Measurements from ENCODE around the gene OCIAD2.
"Not testable (repeated sequence)": the region's sequence is repeated elsewhere in the genome, so short reads cannot be mapped to it uniquely, and the experiment has no call there.

The OCIAD2 gene

GRCh38 chr4:48907706-48908477 lies 1.3 kb upstream of the OCIAD2 start:
- DNase-seq (ENCODE audit: low spot score) = no peak

- DNase-seq (ENCODE audit: low spot score) = peak; percentile 86
Measured at GRCh38 chr4:48905363-48906015, 1.1 kb downstream of the OCIAD2 start.

DNA sequence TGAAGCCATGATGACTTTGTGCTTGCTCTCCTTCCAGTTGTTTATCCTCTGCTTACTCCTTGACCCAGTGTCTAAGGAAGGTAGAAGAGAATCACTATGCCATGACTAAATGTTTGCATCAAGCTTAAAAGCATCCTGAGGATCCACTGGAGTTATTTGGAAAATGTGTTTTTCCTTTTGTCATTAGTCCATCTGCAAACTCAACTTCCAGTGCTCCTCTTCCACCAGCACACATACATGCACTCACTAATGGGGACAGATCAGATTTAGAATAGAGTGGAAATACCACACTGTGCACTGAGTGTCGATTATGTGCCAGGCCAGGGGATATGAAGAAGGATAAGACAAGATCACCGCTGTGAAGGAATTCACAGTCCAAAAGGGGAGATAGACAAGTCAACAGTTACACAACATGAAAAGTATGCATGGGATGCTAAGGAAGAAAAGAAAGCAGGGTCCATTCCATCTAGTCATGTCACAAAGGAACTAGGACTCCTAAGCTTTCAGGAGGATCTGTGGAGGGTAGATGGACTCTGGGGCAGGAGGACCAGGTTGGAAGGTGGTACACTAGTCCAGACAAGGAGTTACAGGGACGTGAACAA lies 1.9 kb downstream of the OCIAD2 start:
- DNase-seq (ENCODE audit: low spot score) = peak; percentile 37

GRCh38 chr4:48904101-48904500 lies 2.5 kb downstream of the OCIAD2 start:
- DNase-seq (ENCODE audit: low spot score) = peak; percentile 31

- DNase-seq (ENCODE audit: low spot score) = peak; percentile 45
Measured at GRCh38 chr4:48902266-48902665, 4.3 kb downstream of the OCIAD2 start.

- DNase-seq (ENCODE audit: low spot score) = no peak
Measured at GRCh38 chr4:48901196-48901595, 5.4 kb downstream of the OCIAD2 start.

- no peak for DNase-seq (ENCODE audit: low spot score)
Measured at GRCh38 chr4:48899950-48900349, 6.6 kb downstream of the OCIAD2 start.

DNA sequence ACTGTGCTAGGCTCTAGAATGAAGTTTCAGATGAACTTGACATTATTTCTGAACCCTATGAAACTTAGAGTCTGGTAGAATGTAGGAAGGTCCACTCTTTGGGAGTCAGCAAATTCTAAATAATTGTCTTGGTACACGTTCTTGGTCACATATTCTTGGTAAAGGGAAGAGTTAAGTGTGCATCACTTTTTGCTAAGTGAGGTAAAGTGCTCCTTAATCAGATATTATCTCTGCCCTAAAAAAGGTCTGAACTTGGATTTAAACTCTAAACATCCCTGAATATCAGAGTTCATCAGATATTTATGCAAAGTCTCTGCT lies 7.2 kb downstream of the OCIAD2 start:
- DNase-seq (ENCODE audit: low spot score) = no peak

- no peak for DNase-seq (ENCODE audit: low spot score)
Measured at GRCh38 chr4:48898733-48899431, 7.7 kb downstream of the OCIAD2 start.

DNA sequence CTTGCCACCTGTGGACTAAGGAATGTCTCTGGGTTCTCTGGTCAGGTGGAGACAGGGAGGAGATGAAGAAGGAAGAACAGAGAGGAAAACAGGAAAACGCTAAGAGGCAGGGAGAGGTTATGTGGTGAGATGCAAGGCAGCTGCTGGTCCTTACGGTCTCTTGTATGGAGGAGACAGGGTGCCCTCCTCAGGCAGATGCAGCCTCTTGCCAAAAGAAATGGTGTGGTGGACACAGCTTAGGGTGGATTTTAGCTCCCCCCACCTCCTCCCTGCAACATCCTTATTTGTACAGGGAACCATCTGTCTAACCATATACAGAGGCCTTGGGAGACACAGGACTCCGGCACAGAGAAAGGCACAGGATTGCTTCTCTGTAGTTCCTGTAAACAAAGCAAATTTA lies 9.7 kb downstream of the OCIAD2 start:
- no peak for DNase-seq (ENCODE audit: low spot score)

DNA sequence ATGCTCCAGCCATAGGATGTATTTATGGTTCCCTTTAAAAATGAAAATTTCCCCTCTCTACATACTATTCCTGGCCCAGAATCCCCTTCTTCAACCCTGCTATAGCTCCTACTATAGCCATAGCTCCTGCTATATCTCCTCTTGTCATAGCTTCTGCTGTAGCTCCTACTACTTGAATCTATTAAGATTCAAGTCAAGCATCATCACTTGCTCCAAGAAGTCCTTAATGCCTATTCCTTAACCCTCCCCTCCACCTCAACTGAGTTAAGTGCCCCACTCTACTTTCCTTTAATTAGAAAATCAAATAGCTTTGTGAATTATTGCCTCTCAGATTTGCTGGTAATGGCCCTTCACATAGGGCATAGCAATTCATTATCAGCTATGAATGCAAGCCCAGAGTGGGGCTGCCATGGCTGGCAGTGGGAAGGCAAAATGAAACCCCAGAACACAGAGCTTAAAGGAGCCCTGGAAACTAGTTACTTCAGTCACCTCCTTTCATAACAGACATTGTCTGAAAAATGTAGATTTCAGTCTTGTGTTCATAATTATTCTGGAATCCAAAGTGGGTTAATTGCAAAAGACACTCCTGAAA lies 15.4 kb downstream of the OCIAD2 start:
- no peak for DNase-seq (ENCODE audit: low spot score)

- DNase-seq (ENCODE audit: low spot score) = not testable (repeated sequence)
Measured at GRCh38 chr4:48889750-48890149, 16.8 kb downstream of the OCIAD2 start.

GRCh38 chr4:48881646-48882045 lies 24.9 kb downstream of the OCIAD2 start:
- not testable (repeated sequence) for DNase-seq (ENCODE audit: low spot score)

DNA sequence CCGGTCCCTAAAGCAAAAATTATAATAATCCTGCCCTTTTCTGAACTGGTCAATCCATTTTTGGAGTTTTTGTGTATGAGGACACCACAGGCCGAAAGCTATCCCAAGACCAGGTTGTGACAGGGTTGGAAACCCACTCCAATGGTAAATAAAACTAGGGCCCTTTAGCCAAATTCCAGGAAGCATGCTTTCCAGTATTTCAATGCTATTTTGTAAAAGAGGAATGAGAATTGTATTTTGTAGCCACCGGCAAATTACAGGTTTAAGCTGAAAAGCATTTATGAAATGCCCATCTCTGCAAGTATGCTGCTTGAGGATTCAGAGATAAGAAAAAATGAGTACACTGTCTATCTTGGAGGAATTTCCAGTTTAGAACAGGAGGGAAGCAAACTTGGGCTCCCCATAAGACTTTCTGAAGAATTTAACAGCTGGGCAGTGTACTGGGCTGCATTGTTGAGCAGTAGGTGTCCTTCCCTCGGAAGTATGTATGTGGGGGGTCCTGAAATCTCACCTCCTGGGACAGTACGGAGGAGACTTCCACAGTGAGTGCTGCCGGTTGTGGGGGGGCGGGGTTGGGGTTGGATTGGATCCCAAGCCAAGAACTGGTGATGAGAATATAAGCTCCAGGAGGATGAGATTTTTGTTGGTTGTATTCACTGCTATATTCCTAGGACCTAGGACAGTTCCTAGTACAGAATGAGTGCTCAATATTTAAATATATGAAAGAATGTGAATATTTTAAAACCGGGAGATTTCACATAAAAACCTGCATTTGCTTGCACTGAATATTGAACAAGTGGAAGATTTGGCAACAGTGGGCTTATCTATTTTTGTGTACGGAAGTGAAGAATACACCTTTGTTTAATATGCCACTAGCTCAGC lies 26.8 kb downstream of the OCIAD2 start:
- no peak for DNase-seq (ENCODE audit: low spot score)

GRCh38 chr4:48877827-48878535 lies 28.6 kb downstream of the OCIAD2 start:
- DNase-seq (ENCODE audit: low spot score) = no peak

DNA sequence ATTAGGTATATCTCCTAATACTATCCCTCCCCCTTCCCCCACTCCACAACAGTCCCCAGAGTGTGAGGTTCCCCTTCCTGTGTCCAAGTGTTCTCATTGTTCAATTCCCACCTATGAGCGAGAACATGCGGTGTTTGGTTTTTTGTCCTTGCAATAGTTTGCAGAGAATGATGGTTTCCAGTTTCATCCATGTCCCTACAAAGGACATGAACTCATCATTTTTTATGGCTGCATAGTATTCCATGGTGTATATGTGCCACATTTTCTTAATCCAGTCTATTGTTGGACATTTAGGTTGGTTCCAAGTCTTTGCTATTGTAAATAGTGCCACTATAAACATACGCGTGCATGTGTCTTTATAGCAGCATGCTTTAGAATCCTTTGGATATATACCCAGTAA lies 41.9 kb downstream of the OCIAD2 start:
- DNase-seq (ENCODE audit: low spot score) = not testable (repeated sequence)

GRCh38 chr4:48863728-48864127 lies 42.8 kb downstream of the OCIAD2 start:
- DNase-seq (ENCODE audit: low spot score) = no peak

DNA sequence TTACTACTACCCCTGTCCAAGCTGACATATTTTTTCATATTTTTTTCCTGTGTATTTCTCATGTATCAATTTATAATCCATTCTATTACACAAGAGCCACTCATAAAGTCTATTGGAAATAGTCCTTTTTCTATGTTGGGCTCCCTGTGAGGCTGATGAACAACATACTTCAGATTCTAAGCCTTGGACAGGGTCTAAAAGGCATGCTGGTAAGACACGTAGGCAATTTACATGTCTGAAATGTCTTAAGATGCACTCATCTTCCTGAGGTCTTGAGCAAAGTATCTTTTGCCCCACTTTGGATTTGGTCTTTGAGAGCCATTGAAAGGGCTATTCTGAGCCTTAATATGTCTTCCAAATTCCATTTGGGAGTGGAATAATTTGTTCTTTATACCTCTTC lies 43.9 kb downstream of the OCIAD2 start:
- no peak for DNase-seq (ENCODE audit: low spot score)

- no peak for DNase-seq (ENCODE audit: low spot score)
Measured at GRCh38 chr4:48862038-48862437, 44.5 kb downstream of the OCIAD2 start.

GRCh38 chr4:48858130-48858529 lies 48.4 kb downstream of the OCIAD2 start:
- no peak for DNase-seq (ENCODE audit: low spot score)

GRCh38 chr4:48854982-48855381 lies 51.6 kb downstream of the OCIAD2 start:
- no peak for DNase-seq (ENCODE audit: low spot score)
